NCI-H345 (cell line): ENCODE data around the gene JADE2.
"Not testable (repeated sequence)": the region's sequence is repeated elsewhere in the genome, so short reads cannot be mapped to it uniquely, and the experiment has no call there.

Source experiments
- DNase-seq: peaks from one replicate; lab custom pipeline; 2025; lab: John Stamatoyannopoulos, UW

Gene JADE2

GRCh38 chr5:134592141-134592746, 66.8 kb downstream of the JADE2 start:
- DNase-seq, result no peak

GRCh38 chr5:134594336-134594735, 68.9 kb downstream of the JADE2 start:
- DNase-seq, result no peak

GRCh38 chr5:134594797-134595457, 69.5 kb downstream of the JADE2 start:
- DNase-seq, result peak; percentile 10

- DNase-seq, result no peak
Observed at GRCh38 chr5:134595458-134595838, 70.0 kb downstream of the JADE2 start.

GRCh38 chr5:134599820-134600219, 74.3 kb downstream of the JADE2 start:
- DNase-seq, result not testable (repeated sequence)

GRCh38 chr5:134600600-134600999, 75.1 kb downstream of the JADE2 start:
- DNase-seq, result no peak

- no peak for DNase-seq
Observed at GRCh38 chr5:134603059-134603458, 77.6 kb downstream of the JADE2 start.

- no peak for DNase-seq
Observed at GRCh38 chr5:134604908-134605307, 79.4 kb downstream of the JADE2 start.

GRCh38 chr5:134606726-134607125, 81.3 kb downstream of the JADE2 start:
- DNase-seq, result no peak

GRCh38 chr5:134608555-134608954, 83.1 kb downstream of the JADE2 start:
- no peak for DNase-seq

- DNase-seq, result no peak
Observed at GRCh38 chr5:134609232-134609851, 83.9 kb downstream of the JADE2 start.

- DNase-seq, result no peak
Observed at GRCh38 chr5:134610725-134611124, 85.3 kb downstream of the JADE2 start.

GRCh38 chr5:134611515-134611914, 86.0 kb downstream of the JADE2 start:
- no peak for DNase-seq

- DNase-seq, result no peak
Observed at GRCh38 chr5:134614450-134615085, 89.1 kb downstream of the JADE2 start.

GRCh38 chr5:134620634-134621033, 95.2 kb downstream of the JADE2 start:
- no peak for DNase-seq

- no peak for DNase-seq
Observed at GRCh38 chr5:134625559-134625958, 100.1 kb downstream of the JADE2 start.

GRCh38 chr5:134626369-134627014, 101.0 kb downstream of the JADE2 start:
- no peak for DNase-seq
